Kidney capillary endothelial cell (primary cell): ENCODE data around the gene VEPH1.
A peak's percentile ranks its signal among the peaks of the same experiment; 100 is the strongest.

ENCODE experiments used
- DNase-seq: peaks from one replicate; pipeline ENCODE4 v3.0.0-alpha.2; 2018; ENCODE audit warnings: low spot score

Gene VEPH1

GRCh38 chr3:157261000-157261399, 242.2 kb downstream of the VEPH1 start:
- DNase-seq: no peak

- no peak for DNase-seq
These were observed 243.4 kb downstream of the VEPH1 start for GRCh38 chr3:157259825-157260224.

GRCh38 chr3:157257101-157257500, 246.1 kb downstream of the VEPH1 start:
- no peak for DNase-seq

GRCh38 chr3:157255797-157256196, 247.4 kb downstream of the VEPH1 start:
- DNase-seq: no peak

GRCh38 chr3:157251685-157252084, 251.5 kb downstream of the VEPH1 start:
- no peak for DNase-seq

GRCh38 chr3:157249606-157250005, 253.6 kb downstream of the VEPH1 start:
- no peak for DNase-seq

GRCh38 chr3:157248590-157249422, 254.4 kb downstream of the VEPH1 start:
- peak; percentile 87 for DNase-seq

GRCh38 chr3:157247391-157247790, 255.8 kb downstream of the VEPH1 start:
- no peak for DNase-seq

GRCh38 chr3:157242836-157243235, 260.4 kb downstream of the VEPH1 start:
- DNase-seq: no peak

GRCh38 chr3:157241599-157241998, 261.6 kb downstream of the VEPH1 start:
- DNase-seq: no peak

GRCh38 chr3:157240408-157240807, 262.8 kb downstream of the VEPH1 start:
- no peak for DNase-seq

- DNase-seq: peak; percentile 33
These were observed 264.0 kb downstream of the VEPH1 start for GRCh38 chr3:157239082-157239704.

GRCh38 chr3:157238457-157238856, 264.8 kb downstream of the VEPH1 start:
- DNase-seq: no peak

GRCh38 chr3:157237886-157238285, 265.3 kb downstream of the VEPH1 start:
- DNase-seq: no peak

GRCh38 chr3:157235291-157235690, 267.9 kb downstream of the VEPH1 start:
- no peak for DNase-seq

- no peak for DNase-seq
These were observed 269.3 kb downstream of the VEPH1 start for GRCh38 chr3:157233923-157234322.

GRCh38 chr3:157232141-157232540, 271.1 kb downstream of the VEPH1 start:
- no peak for DNase-seq

- no peak for DNase-seq
These were observed 272.1 kb downstream of the VEPH1 start for GRCh38 chr3:157231071-157231470.

GRCh38 chr3:157226173-157226847, 276.9 kb downstream of the VEPH1 start:
- no peak for DNase-seq

- no peak for DNase-seq
These were observed 278.2 kb downstream of the VEPH1 start for GRCh38 chr3:157225001-157225400.

- no peak for DNase-seq
These were observed 282.3 kb downstream of the VEPH1 start for GRCh38 chr3:157220883-157221282.

GRCh38 chr3:157220211-157220610, 283.0 kb downstream of the VEPH1 start:
- no peak for DNase-seq

GRCh38 chr3:157219215-157219614, 284.0 kb downstream of the VEPH1 start:
- no peak for DNase-seq
